ENCODE measurements around the gene GAB2. TPM values are rescaled to one million over a fixed set of nuclear protein-coding genes. Genes with fewer than 3 reads are reported as not detected.

The GAB2 gene
- total RNA-seq, 1 experiment from 2014 or later = 10.0 TPM

GRCh38 chr11:78373689-78374088, 43.9 kb downstream of the GAB2 start:
- Histone ChIP-seq H3K36me3 (ENCODE audit: control insufficient read depth, insufficient read depth, low read length) (no peaks in the 10 kb centered on the region), H3K27ac (ENCODE audit: low read length) (no peak overlapping the region), H3K4me1 (ENCODE audit: control insufficient read depth, insufficient read depth, low read length) (no peaks in the 10 kb centered on the region), H3K4me3 (ENCODE audit: low read depth in 2 of 2, low read length in 2 of 2) (no peak overlapping the region), H3K27me3 (ENCODE audit: control insufficient read depth, insufficient read depth, low read length) (no peaks in the 10 kb centered on the region), H3K9me3 (ENCODE audit: control insufficient read depth, insufficient read depth, low read depth, low read length) (no peaks in the 10 kb centered on the region)
- ATAC-seq (no peak), DNase-seq (ENCODE audit: low read depth, low spot score) (no peak)
- in situ Hi-C loops (cut with HindIII; ENCODE audit: low pct_unique_long_range_greater_than_20kb, low sequenced_read_pairs) = no loop called here
- TF ChIP-seq POLR2AphosphoS5 (IDR thresholded peaks at IDR 0.05; ENCODE audit: low read depth, low read length) (no peak), SIN3A (IDR thresholded peaks at IDR 0.05; ENCODE audit: borderline replicate concordance, insufficient read depth, low read depth, low read length) (no peak), TCF7L2 (IDR thresholded peaks at IDR 0.05; ENCODE audit: low read depth, low read length) (no peak)
- TF ChIP-seq, protein P1, sequence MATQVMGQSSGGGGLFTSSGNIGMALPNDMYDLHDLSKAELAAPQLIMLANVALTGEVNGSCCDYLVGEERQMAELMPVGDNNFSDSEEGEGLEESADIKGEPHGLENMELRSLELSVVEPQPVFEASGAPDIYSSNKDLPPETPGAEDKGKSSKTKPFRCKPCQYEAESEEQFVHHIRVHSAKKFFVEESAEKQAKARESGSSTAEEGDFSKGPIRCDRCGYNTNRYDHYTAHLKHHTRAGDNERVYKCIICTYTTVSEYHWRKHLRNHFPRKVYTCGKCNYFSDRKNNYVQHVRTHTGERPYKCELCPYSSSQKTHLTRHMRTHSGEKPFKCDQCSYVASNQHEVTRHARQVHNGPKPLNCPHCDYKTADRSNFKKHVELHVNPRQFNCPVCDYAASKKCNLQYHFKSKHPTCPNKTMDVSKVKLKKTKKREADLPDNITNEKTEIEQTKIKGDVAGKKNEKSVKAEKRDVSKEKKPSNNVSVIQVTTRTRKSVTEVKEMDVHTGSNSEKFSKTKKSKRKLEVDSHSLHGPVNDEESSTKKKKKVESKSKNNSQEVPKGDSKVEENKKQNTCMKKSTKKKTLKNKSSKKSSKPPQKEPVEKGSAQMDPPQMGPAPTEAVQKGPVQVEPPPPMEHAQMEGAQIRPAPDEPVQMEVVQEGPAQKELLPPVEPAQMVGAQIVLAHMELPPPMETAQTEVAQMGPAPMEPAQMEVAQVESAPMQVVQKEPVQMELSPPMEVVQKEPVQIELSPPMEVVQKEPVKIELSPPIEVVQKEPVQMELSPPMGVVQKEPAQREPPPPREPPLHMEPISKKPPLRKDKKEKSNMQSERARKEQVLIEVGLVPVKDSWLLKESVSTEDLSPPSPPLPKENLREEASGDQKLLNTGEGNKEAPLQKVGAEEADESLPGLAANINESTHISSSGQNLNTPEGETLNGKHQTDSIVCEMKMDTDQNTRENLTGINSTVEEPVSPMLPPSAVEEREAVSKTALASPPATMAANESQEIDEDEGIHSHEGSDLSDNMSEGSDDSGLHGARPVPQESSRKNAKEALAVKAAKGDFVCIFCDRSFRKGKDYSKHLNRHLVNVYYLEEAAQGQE (IDR thresholded peaks at IDR 0.05; ENCODE audit: insufficient read depth in 1 of 2, low read depth in 2 of 2, low read length in 1 of 2) = no peak
- TF ChIP-seq, protein P2, sequence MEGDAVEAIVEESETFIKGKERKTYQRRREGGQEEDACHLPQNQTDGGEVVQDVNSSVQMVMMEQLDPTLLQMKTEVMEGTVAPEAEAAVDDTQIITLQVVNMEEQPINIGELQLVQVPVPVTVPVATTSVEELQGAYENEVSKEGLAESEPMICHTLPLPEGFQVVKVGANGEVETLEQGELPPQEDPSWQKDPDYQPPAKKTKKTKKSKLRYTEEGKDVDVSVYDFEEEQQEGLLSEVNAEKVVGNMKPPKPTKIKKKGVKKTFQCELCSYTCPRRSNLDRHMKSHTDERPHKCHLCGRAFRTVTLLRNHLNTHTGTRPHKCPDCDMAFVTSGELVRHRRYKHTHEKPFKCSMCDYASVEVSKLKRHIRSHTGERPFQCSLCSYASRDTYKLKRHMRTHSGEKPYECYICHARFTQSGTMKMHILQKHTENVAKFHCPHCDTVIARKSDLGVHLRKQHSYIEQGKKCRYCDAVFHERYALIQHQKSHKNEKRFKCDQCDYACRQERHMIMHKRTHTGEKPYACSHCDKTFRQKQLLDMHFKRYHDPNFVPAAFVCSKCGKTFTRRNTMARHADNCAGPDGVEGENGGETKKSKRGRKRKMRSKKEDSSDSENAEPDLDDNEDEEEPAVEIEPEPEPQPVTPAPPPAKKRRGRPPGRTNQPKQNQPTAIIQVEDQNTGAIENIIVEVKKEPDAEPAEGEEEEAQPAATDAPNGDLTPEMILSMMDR (IDR thresholded peaks at IDR 0.05) = no peak
- POLR2A ChIA-PET = no interaction called here
- CTCF ChIA-PET = no interaction called here
- intact Hi-C loops (cut with micrococcal nuclease; ENCODE audit: unreplicated experiment) = no loop called here
- no TSS peak for BruUV-seq (replicated peaks)

GRCh38 chr11:78372114-78372768, 45.4 kb downstream of the GAB2 start:
- H3K4me3 ChIP-seq (ENCODE audit: low read depth in 2 of 2, low read length in 2 of 2) = no peak overlapping the region
- H3K27me3 ChIP-seq (ENCODE audit: control insufficient read depth, insufficient read depth, low read length) = no peaks in the 10 kb centered on the region
- no peak overlapping the region for H3K27ac ChIP-seq (ENCODE audit: low read length)
- TF ChIP-seq POLR2AphosphoS5 (IDR thresholded peaks at IDR 0.05; ENCODE audit: low read depth, low read length) (no peak), SIN3A (IDR thresholded peaks at IDR 0.05; ENCODE audit: borderline replicate concordance, insufficient read depth, low read depth, low read length) (no peak), TCF7L2 (IDR thresholded peaks at IDR 0.05; ENCODE audit: low read depth, low read length) (no peak)
- TF ChIP-seq, protein P2 (IDR thresholded peaks at IDR 0.05) = no peak
- TF ChIP-seq, protein P1 (IDR thresholded peaks at IDR 0.05; ENCODE audit: insufficient read depth in 1 of 2, low read depth in 2 of 2, low read length in 1 of 2) = no peak
- no TSS peak for BruUV-seq (replicated peaks)
- intact Hi-C loops (cut with micrococcal nuclease; ENCODE audit: unreplicated experiment) = no loop called here
- H3K36me3 ChIP-seq (ENCODE audit: control insufficient read depth, insufficient read depth, low read length) = no peaks in the 10 kb centered on the region
- CTCF ChIA-PET = interaction anchor here (1.1 kb wide), 1 partner anchor 144 kb away, joined by 4 read pairs; no protein-coding TSS in a partner anchor
- DNase-seq (ENCODE audit: low read depth, low spot score) (no peak), ATAC-seq (no peak)
- no peaks in the 10 kb centered on the region for H3K4me1 ChIP-seq (ENCODE audit: control insufficient read depth, insufficient read depth, low read length)
- in situ Hi-C loops (cut with HindIII; ENCODE audit: low pct_unique_long_range_greater_than_20kb, low sequenced_read_pairs) = no loop called here
- H3K9me3 ChIP-seq (ENCODE audit: control insufficient read depth, insufficient read depth, low read depth, low read length) = no peaks in the 10 kb centered on the region
- POLR2A ChIA-PET = no interaction called here
